ENCODE measurements around the gene TAOK1. TPM values are rescaled to one million over a fixed set of nuclear protein-coding genes. Genes with fewer than 3 reads are reported as not detected.

TAOK1 gene
- total and polyA plus RNA-seq, 4 donors: 4.3 to 20.5 (median 12.6) TPM

GRCh38 chr17:29341726-29342125 lies 48.4 kb upstream of the TAOK1 start (continued):
- TF ChIP-seq CTCF (IDR thresholded peaks at IDR 0.05; ENCODE audit: low read depth, low read length, missing input control) (no peak), HNF4A (conservative IDR thresholded peaks at IDR 0.05) (no peak), FOXA2 (IDR thresholded peaks at IDR 0.05) (no peak), HNF4G (IDR thresholded peaks at IDR 0.05) (no peak), EGR1 (IDR thresholded peaks at IDR 0.05; ENCODE audit: low read depth in 2 of 2) (no peak), TAF1 (conservative IDR thresholded peaks at IDR 0.05) (no peak), NR2F2 (IDR thresholded peaks at IDR 0.05) (no peak)

- no peaks in the 10 kb centered on the region for H3K9me3 ChIP-seq (ENCODE audit: control insufficient read depth in 4 of 4, low read length in 3 of 4)
- no peak for DNase-seq (ENCODE audit: low spot score)
- no peaks in the 10 kb centered on the region for H3K36me3 ChIP-seq (ENCODE audit: control insufficient read depth in 4 of 4, insufficient read depth in 3 of 4, low read depth in 1 of 4, low read length in 3 of 4)
- H3K27me3 ChIP-seq (ENCODE audit: control insufficient read depth in 4 of 4, insufficient read depth in 4 of 4, low read length in 3 of 4): no peaks in the 10 kb centered on the region
- H3K9ac ChIP-seq (ENCODE audit: low read depth in 1 of 2, low read length in 2 of 2): no peak overlapping the region
- no peak overlapping the region for H3K4me3 ChIP-seq (ENCODE audit: low read depth in 1 of 3, low read length in 3 of 3)
- 85% methylated on average over 11 of the region's 11 CpGs for WGBS
- no peaks in the 10 kb centered on the region for H3K4me1 ChIP-seq (ENCODE audit: control insufficient read depth in 4 of 4, insufficient read depth in 4 of 4, low read length in 3 of 4)
- TF ChIP-seq REST (IDR thresholded peaks at IDR 0.05) (no peak), SP1 (IDR thresholded peaks at IDR 0.05) (no peak), NR2F2 (IDR thresholded peaks at IDR 0.05) (no peak), GABPA (IDR thresholded peaks at IDR 0.05 in 1 of 2, conservative IDR thresholded peaks at IDR 0.05 in 1 of 2) (no peak), JUND (IDR thresholded peaks at IDR 0.05) (no peak), HNF4G (IDR thresholded peaks at IDR 0.05) (no peak), FOXA2 (IDR thresholded peaks at IDR 0.05) (no peak), RAD21 (IDR thresholded peaks at IDR 0.05) (no peak), FOXA1 (IDR thresholded peaks at IDR 0.05) (no peak)
- TF ChIP-seq, protein P1, sequence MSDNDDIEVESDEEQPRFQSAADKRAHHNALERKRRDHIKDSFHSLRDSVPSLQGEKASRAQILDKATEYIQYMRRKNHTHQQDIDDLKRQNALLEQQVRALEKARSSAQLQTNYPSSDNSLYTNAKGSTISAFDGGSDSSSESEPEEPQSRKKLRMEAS (IDR thresholded peaks at IDR 0.05): no peak
- H3K27ac ChIP-seq (ENCODE audit: low read depth in 1 of 2, low read length in 2 of 2): no peak overlapping the region
Observed at GRCh38 chr17:29342158-29342765, 47.9 kb upstream of the TAOK1 start.

GRCh38 chr17:29344201-29344856 lies 45.8 kb upstream of the TAOK1 start:
- TF ChIP-seq EGR1 (IDR thresholded peaks at IDR 0.05; ENCODE audit: low read depth in 2 of 2): no peak
- 86% methylated on average over 11 of the region's 11 CpGs for WGBS
- Histone ChIP-seq H3K27me3 (ENCODE audit: control insufficient read depth in 4 of 4, insufficient read depth in 4 of 4, low read length in 3 of 4) (no peaks in the 10 kb centered on the region), H3K4me3 (ENCODE audit: low read depth in 1 of 3, low read length in 3 of 3) (no peak overlapping the region), H3K9me3 (ENCODE audit: control insufficient read depth in 4 of 4, low read length in 3 of 4) (no peaks in the 10 kb centered on the region), H3K27ac (ENCODE audit: low read depth in 1 of 2, low read length in 2 of 2) (no peak overlapping the region), H3K9ac (ENCODE audit: low read depth in 1 of 2, low read length in 2 of 2) (no peak overlapping the region), H3K36me3 (ENCODE audit: control insufficient read depth in 4 of 4, insufficient read depth in 3 of 4, low read depth in 1 of 4, low read length in 3 of 4) (no peaks in the 10 kb centered on the region), H3K4me1 (ENCODE audit: control insufficient read depth in 4 of 4, insufficient read depth in 4 of 4, low read length in 3 of 4) (no peaks in the 10 kb centered on the region)
- no peak for DNase-seq (ENCODE audit: low spot score)

Data from liver (tissue), 9 donors.